Stomach (tissue), 9 donors: ENCODE results near the gene TM4SF18. TPM values are rescaled to one million over a fixed set of nuclear protein-coding genes. Genes with fewer than 3 reads are reported as not detected.

ENCODE experiments used
- DNase-seq, 2 donors: peaks; one replicate each; pipeline versions ENCODE4 v3.0.0 to v3.0.0-alpha.2; 2013 to 2019
- H3K27ac ChIP-seq, 5 donors: fragments of 200-600 bp in 4 of 5; sonication (generic) in 4 of 5; one replicate each; pipeline ENCODE4 v1.5.1; 2013 to 2019; ENCODE audit warnings: mild to moderate bottlenecking in 1 of 5, moderate library complexity in 1 of 5
- H3K27me3 ChIP-seq, 3 donors: fragments of 200-600 bp; sonication (generic); one replicate each; pipeline ENCODE4 v1.5.1; 2017 to 2019; ENCODE audit warnings: mixed run types in 1 of 3
- H3K36me3 ChIP-seq, 4 donors: fragments of 200-600 bp; sonication (generic); 1 replicate in 3 of 4; 2 replicates in 1 of 4; pipeline ENCODE4 v1.5.1; 2016 to 2019
- H3K4me1 ChIP-seq, 4 donors: fragments of 200-600 bp; sonication (generic); one replicate each; pipeline ENCODE4 v1.5.1; 2016 to 2019
- H3K4me3 ChIP-seq, 4 donors: fragments of 200-600 bp; sonication (generic) in 3 of 4; one replicate each; pipeline ENCODE4 v1.5.1; 2016 to 2019; ENCODE audit warnings: mild to moderate bottlenecking in 1 of 4
- H3K9me3 ChIP-seq, 4 donors: fragments of 200-600 bp; sonication (generic); one replicate each; pipeline ENCODE4 v1.5.1; 2016 to 2019
- EP300 ChIP-seq: sonication (generic); formaldehyde crosslinking; IDR thresholded peaks from one replicate; pipeline ENCODE4 v1.6.1; 2017; ENCODE audit warnings: antibody characterized with exemption
- POLR2A ChIP-seq, 4 donors: fragments of 450-650 bp; IDR thresholded peaks; one replicate each; pipeline ENCODE4 v1.6.1; 2016; ENCODE audit warnings: antibody characterized with exemption in 4 of 4, control low read depth in 2 of 4, mild to moderate bottlenecking in 1 of 4, moderate library complexity in 1 of 4
- POLR2AphosphoS5 ChIP-seq, 3 donors: sonication (generic); formaldehyde crosslinking; IDR thresholded peaks; one replicate each; pipeline ENCODE4 v1.6.1; 2016; ENCODE audit warnings: antibody characterized with exemption in 3 of 3
- whole genome bisulfite sequencing, 5 donors: extraction: QIAGEN DNeasy Blood & Tissue Kit in 3 of 5; methylation state at CpG; one replicate each; pipeline versions ENCODE4 v1.1.5 to v1.1.7; 2013 to 2018; 5-methylcytosine and 5-hydroxymethylcytosine counted together
- intact Hi-C: fragments of 100-400 bp; cut with DNase I; formaldehyde crosslinking; loops from one replicate; pipeline ENCODE4 v1.15.1; 2023; ENCODE audit warnings: low total_unique reads
- polyA plus RNA-seq, 3 donors: library from polyadenylated mRNA; stranded (reverse); fragments of 200-250 nt; gene quantifications; one replicate each; pipeline ENCODE4 v1.2.3, GENCODE V29; 2013
- total RNA-seq, 5 donors: library from RNA; depleted of rRNA; stranded (reverse); fragments of >200 nt; gene quantifications; one replicate each; pipeline versions ENCODE4 v1.1.0 to v1.2.3, GENCODE V29; 2014 to 2016
- TF ChIP-seq, protein P1 (sequence below), 7 experiments: fragments of 450-650 bp in 4 of 7; fragments of 200-600 bp in 3 of 7; sonication (generic) in 3 of 7; IDR thresholded peaks; one replicate each; pipeline ENCODE4 v1.5.1; 2016 to 2019; ENCODE audit warnings: antibody characterized with exemption in 7 of 7, control low read depth in 2 of 7, mild to moderate bottlenecking in 1 of 7
- donor health status: healthy with polysubstance abuse.
- donor health status: Bipolar disorder and iron deficiency.
- donor health status: healthy.

The TM4SF18 gene
- total and polyA plus RNA-seq, 8 donors: 0.45 to 26.1 (median 1.8) TPM; not detected in 1

DNA sequence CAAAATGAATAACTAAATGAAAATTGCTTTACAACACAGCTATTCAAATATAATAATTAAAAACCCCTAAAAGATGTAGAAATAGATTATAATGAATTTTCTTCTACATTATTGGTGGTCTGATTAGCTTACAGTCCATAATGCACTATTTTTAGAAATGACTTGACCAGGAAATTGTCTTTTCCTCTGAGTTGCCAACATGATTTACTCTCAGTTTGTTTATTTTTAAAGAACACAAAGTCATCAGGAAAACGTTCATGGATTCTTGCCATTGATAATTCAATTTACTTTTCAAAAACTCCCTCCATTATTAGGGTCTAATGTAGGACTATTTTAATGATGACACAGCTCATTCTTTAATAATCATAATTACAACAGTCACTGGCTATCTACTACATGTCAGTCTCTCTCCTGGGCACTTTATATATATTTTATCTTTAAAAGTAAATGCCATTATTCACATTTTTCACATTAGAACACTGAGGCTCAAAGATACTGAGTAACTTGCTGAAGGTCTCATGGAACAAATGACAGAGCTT lies 1.1 kb downstream of the TM4SF18 start:
- Histone ChIP-seq H3K4me1 (peaks cover 0 to 22% (median 5%) of the 10 kb centered on the region in 4 donors), H3K27me3 (no peaks in the 10 kb centered on the region), H3K4me3 (peak overlapping the region in 1 of 4 donors; percentile 5), H3K36me3 (no peaks in the 10 kb centered on the region), H3K27ac (peak overlapping the region in 4 of 5 donors; percentile 43 to 52 (median 48)), H3K9me3 (no peaks in the 10 kb centered on the region)
- 0 to 8% (median 2%) methylated on average over 1 of the region's 1 CpG for WGBS, 5 donors
- no peak for DNase-seq
- intact Hi-C loops: no loop called here
- TF ChIP-seq EP300: no peak
- TF ChIP-seq POLR2AphosphoS5 (IDR thresholded peaks at IDR 0.05): no peak
- TF ChIP-seq, protein P1, sequence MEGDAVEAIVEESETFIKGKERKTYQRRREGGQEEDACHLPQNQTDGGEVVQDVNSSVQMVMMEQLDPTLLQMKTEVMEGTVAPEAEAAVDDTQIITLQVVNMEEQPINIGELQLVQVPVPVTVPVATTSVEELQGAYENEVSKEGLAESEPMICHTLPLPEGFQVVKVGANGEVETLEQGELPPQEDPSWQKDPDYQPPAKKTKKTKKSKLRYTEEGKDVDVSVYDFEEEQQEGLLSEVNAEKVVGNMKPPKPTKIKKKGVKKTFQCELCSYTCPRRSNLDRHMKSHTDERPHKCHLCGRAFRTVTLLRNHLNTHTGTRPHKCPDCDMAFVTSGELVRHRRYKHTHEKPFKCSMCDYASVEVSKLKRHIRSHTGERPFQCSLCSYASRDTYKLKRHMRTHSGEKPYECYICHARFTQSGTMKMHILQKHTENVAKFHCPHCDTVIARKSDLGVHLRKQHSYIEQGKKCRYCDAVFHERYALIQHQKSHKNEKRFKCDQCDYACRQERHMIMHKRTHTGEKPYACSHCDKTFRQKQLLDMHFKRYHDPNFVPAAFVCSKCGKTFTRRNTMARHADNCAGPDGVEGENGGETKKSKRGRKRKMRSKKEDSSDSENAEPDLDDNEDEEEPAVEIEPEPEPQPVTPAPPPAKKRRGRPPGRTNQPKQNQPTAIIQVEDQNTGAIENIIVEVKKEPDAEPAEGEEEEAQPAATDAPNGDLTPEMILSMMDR (IDR thresholded peaks at IDR 0.05): no peak
- TF ChIP-seq POLR2A (IDR thresholded peaks at IDR 0.05): no peak

DNA sequence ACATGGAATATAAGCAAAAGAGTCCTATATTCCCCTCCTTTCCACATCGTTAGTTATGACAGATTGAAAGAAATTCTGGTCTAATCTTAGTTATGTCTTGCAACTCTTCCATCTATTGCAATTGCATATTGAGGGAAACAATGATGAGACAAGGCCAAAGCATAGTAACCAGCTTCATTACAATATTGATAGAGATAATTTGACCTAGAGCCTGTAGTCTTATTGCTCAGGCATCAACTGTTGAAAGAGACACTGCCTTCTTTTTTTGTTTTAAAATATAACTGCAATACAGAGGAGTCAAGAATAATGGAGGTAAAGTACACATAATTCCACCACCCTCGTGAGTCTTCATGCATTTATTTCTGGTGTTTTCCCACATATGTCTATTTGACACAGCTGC lies 2.0 kb downstream of the TM4SF18 start:
- TF ChIP-seq POLR2A (IDR thresholded peaks at IDR 0.05): no peak
- TF ChIP-seq, protein P1 (IDR thresholded peaks at IDR 0.05): no peak
- no peak for TF ChIP-seq POLR2AphosphoS5 (IDR thresholded peaks at IDR 0.05)
- Histone ChIP-seq H3K27ac (no peak overlapping the region), H3K27me3 (no peaks in the 10 kb centered on the region), H3K36me3 (no peaks in the 10 kb centered on the region), H3K9me3 (no peaks in the 10 kb centered on the region), H3K4me3 (no peak overlapping the region), H3K4me1 (peaks cover 0 to 22% (median 5%) of the 10 kb centered on the region in 4 donors)
- no peak for DNase-seq
- intact Hi-C loops: no loop called here
- 72 to 90% (median 78%) methylated on average over 2 of the region's 2 CpGs for WGBS, 5 donors

DNA sequence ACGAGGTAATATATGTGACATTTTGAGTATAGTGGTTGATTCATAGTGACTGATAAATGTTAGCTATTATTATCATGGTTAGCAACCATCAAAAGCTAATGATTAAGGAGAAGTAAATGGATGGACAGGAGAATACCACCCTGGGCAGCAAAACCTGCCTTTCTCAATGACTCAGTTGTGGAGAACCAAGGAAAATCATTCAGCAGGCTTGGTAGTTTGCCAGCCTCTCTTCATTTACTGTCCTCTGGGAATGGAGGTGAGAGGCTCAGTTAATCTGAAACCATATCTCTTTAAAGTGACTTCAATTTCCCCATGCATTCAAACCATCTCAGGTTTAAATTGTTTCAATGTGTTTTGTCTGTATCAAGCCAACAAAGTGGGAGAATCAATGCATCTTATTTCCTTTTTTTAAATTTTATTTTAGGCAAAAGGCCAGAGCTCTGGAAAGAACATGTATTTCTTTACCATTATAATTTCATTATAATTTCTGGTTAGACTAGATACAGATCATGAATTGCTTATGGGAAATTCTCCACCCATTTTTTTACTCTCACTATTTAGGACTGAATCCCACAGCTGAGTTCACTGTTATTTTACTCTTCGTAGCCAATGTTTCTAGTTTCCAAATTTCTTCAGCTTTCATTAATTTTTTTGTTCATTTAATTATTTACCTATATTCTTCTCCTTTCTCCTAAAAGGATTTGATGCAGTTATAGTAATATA lies 2.7 kb downstream of the TM4SF18 start:
- no peak for DNase-seq
- H3K27me3 ChIP-seq: no peaks in the 10 kb centered on the region
- WGBS, 5 donors: 84 to 94% (median 88%) methylated on average over 2 of the region's 2 CpGs

DNA sequence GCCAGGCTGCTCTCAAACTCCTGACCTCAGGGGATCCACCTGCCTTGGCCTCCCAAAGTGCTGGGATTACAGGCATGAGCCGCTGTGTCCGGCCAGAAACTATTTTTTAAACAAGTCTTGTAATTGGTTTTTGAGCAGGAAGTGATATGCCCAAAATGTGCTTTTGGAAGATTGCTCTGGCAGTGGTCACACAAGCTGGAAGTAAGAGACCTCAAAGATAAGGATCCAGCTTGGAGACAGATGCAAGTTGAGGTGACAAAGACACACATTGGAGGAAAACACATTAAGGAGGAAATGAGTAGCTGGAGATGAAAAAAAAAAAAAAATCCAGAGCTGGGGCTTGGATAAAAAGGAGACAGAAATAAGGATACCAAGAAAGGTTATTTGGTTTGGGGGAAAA lies 6.3 kb downstream of the TM4SF18 start:
- intact Hi-C loops: no loop called here
- Histone ChIP-seq H3K27me3 (no peaks in the 10 kb centered on the region), H3K9me3 (no peaks in the 10 kb centered on the region), H3K4me1 (peaks cover 0 to 2% (median 0%) of the 10 kb centered on the region in 4 donors), H3K4me3 (no peak overlapping the region), H3K36me3 (no peaks in the 10 kb centered on the region), H3K27ac (no peak overlapping the region)
- WGBS, 5 donors: 71 to 92% (median 86%) methylated on average over 2 of the region's 2 CpGs
- no peak for DNase-seq
- TF ChIP-seq, protein P1 (IDR thresholded peaks at IDR 0.05): no peak
- no peak for TF ChIP-seq POLR2A (IDR thresholded peaks at IDR 0.05)
- TF ChIP-seq POLR2AphosphoS5 (IDR thresholded peaks at IDR 0.05): no peak
- TF ChIP-seq EP300: no peak

More for the DNA sequence above, 2.7 kb downstream of the TM4SF18 start:
- Histone ChIP-seq H3K27ac (no peak overlapping the region), H3K36me3 (no peaks in the 10 kb centered on the region), H3K9me3 (no peaks in the 10 kb centered on the region), H3K4me3 (no peak overlapping the region), H3K4me1 (peaks cover 0 to 22% (median 5%) of the 10 kb centered on the region in 4 donors)
- TF ChIP-seq, protein P1 (IDR thresholded peaks at IDR 0.05): no peak
- TF ChIP-seq POLR2A (IDR thresholded peaks at IDR 0.05) (no peak), POLR2AphosphoS5 (IDR thresholded peaks at IDR 0.05) (no peak), EP300 (no peak)
- intact Hi-C loops: no loop called here
